Loucy (cell line): ENCODE results near the gene GNLY.

Source experiments
- H2AFZ ChIP-seq: fragments of 200-600 bp; sonication (generic); 2 replicates; pipeline ENCODE4 v1.6.0; 2016; ENCODE audit warnings: antibody characterized with exemption, mild to moderate bottlenecking, low read length, moderate library complexity
- H3F3A ChIP-seq: fragments of 200-600 bp; 2 replicates; pipeline ENCODE4 v1.6.0; 2016; ENCODE audit warnings: antibody characterized with exemption, low read depth, mild to moderate bottlenecking
- H3K27me3 ChIP-seq: fragments of 200-600 bp; sonication (generic); 2 replicates; pipeline ENCODE4 v1.6.1; 2014; ENCODE audit warnings: low read length, mild to moderate bottlenecking; ENCODE audit not compliant: insufficient read depth, poor library complexity, severe bottlenecking
- H3K36me3 ChIP-seq: fragments of 200-600 bp; sonication (generic); 2 replicates; pipeline ENCODE4 v1.6.1; 2016; ENCODE audit warnings: low read length; ENCODE audit not compliant: insufficient read depth
- H3K4me1 ChIP-seq: fragments of 200-600 bp; sonication (generic); 2 replicates; pipeline ENCODE4 v1.5.1; 2014; ENCODE audit warnings: low read length, mild to moderate bottlenecking; ENCODE audit not compliant: insufficient read depth, poor library complexity, severe bottlenecking
- H3K4me2 ChIP-seq: fragments of 200-600 bp; sonication (generic); 2 replicates; pipeline ENCODE4 v1.6.0; 2014; ENCODE audit warnings: antibody characterized with exemption, low read length, low read depth, mild to moderate bottlenecking; ENCODE audit not compliant: poor library complexity, severe bottlenecking
- H3K4me3 ChIP-seq: fragments of 200-600 bp; sonication (generic); 2 replicates; pipeline ENCODE4 v1.5.1; 2014; ENCODE audit warnings: low read length, mild to moderate bottlenecking, mixed read lengths; ENCODE audit not compliant: poor library complexity, severe bottlenecking
- H3K79me2 ChIP-seq: fragments of 200-600 bp; sonication (generic); 2 replicates; pipeline ENCODE4 v1.6.1; 2014; ENCODE audit warnings: low read length; ENCODE audit not compliant: insufficient read depth
- H3K9ac ChIP-seq: fragments of 200-600 bp; sonication (generic); 2 replicates; pipeline ENCODE4 v1.6.0; 2014; ENCODE audit warnings: mild to moderate bottlenecking, low read depth, low read length, moderate library complexity; ENCODE audit not compliant: poor library complexity, severe bottlenecking
- H3K9me2 ChIP-seq: fragments of 200-600 bp; sonication (generic); replicated peaks from 2 replicates; pipeline ENCODE4 v1.6.1; 2016; ENCODE audit warnings: low read depth, low read length, mixed read lengths
- H3K9me3 ChIP-seq: fragments of 200-600 bp; sonication (generic); 2 replicates; pipeline ENCODE4 v1.6.1; 2014; ENCODE audit warnings: mild to moderate bottlenecking, antibody characterized with exemption, low read length, low read depth; ENCODE audit not compliant: insufficient read depth
- H4K20me1 ChIP-seq: fragments of 200-600 bp; sonication (generic); 2 replicates; pipeline ENCODE4 v1.6.0; 2014; ENCODE audit warnings: antibody characterized with exemption, low read length, mild to moderate bottlenecking; ENCODE audit not compliant: insufficient read depth, poor library complexity, severe bottlenecking
- EZH2phosphoT487 ChIP-seq: fragments of 200-600 bp; IDR thresholded peaks from 2 replicates; pipeline ENCODE4 v1.6.1; 2018; ENCODE audit warnings: antibody characterized with exemption, mild to moderate bottlenecking, moderate library complexity, borderline replicate concordance
- TF ChIP-seq, protein P1 (sequence below): fragments of 200-600 bp; sonication (generic); conservative IDR thresholded peaks from 2 replicates; pipeline ENCODE4 v1.5.1; 2014; ENCODE audit warnings: mild to moderate bottlenecking, antibody characterized with exemption, low read length

The GNLY gene

DNA sequence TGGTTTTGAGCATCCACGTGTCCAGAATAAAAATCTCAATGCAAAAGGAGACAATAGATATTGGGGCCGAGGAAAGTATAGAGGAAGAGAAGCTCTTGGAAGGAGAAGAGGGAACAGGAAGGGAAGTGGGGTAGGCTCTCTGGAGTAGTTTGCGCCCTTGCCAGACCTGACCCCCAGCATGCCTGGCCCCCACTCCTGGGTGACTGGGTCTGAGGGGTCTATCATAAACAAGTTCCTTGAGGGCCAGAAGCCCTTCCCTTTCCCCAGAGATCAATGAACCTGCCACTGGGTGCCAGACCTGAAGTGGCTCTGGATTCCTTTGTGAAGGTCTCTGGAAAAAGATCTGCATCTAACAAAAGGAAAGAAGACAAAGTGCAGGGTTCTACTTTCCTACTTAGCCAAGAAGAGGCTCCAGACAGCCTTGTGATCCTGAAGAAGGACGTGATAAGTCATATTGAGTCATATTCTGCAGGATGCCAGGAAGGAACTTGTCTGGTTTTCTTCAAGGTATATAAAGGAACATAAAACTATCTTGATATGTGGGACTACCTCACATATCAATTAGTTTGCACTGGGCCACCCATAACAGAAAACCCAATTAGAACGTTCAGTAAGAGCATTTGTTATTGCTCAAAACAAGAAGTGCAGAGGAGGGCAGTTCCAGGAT is 40.9 kb downstream of the GNLY start:
- Histone ChIP-seq H2AFZ (no peak overlapping the region), H3K9me2 (no peaks in the 10 kb centered on the region), H3K4me2 (no peak overlapping the region), H3K36me3 (no peaks in the 10 kb centered on the region), H3K79me2 (no peaks in the 10 kb centered on the region), H3K4me3 (no peak overlapping the region), H3K4me1 (no peaks in the 10 kb centered on the region), H3K9me3 (no peaks in the 10 kb centered on the region), H4K20me1 (no peaks in the 10 kb centered on the region), H3F3A (no peaks in the 10 kb centered on the region), H3K9ac (no peak overlapping the region), H3K27me3 (peaks cover 3% of the 10 kb centered on the region)
- no peak for TF ChIP-seq EZH2phosphoT487
- TF ChIP-seq, protein P1, sequence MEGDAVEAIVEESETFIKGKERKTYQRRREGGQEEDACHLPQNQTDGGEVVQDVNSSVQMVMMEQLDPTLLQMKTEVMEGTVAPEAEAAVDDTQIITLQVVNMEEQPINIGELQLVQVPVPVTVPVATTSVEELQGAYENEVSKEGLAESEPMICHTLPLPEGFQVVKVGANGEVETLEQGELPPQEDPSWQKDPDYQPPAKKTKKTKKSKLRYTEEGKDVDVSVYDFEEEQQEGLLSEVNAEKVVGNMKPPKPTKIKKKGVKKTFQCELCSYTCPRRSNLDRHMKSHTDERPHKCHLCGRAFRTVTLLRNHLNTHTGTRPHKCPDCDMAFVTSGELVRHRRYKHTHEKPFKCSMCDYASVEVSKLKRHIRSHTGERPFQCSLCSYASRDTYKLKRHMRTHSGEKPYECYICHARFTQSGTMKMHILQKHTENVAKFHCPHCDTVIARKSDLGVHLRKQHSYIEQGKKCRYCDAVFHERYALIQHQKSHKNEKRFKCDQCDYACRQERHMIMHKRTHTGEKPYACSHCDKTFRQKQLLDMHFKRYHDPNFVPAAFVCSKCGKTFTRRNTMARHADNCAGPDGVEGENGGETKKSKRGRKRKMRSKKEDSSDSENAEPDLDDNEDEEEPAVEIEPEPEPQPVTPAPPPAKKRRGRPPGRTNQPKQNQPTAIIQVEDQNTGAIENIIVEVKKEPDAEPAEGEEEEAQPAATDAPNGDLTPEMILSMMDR = no peak

- Histone ChIP-seq H3K4me2 (no peak overlapping the region), H3K4me1 (no peaks in the 10 kb centered on the region), H3F3A (no peaks in the 10 kb centered on the region), H2AFZ (no peak overlapping the region), H3K9ac (no peak overlapping the region), H3K27me3 (peaks cover 3% of the 10 kb centered on the region), H3K4me3 (no peak overlapping the region), H4K20me1 (no peaks in the 10 kb centered on the region), H3K9me3 (no peaks in the 10 kb centered on the region), H3K9me2 (no peaks in the 10 kb centered on the region), H3K79me2 (no peaks in the 10 kb centered on the region), H3K36me3 (no peaks in the 10 kb centered on the region)
- TF ChIP-seq, protein P1 = no peak
- TF ChIP-seq EZH2phosphoT487 = no peak
Measured at GRCh38 chr2:85735691-85736090, 41.5 kb downstream of the GNLY start.

GRCh38 chr2:85736456-85737355 is 42.5 kb downstream of the GNLY start:
- Histone ChIP-seq H3K27me3 (peaks cover 3% of the 10 kb centered on the region), H3K4me2 (no peak overlapping the region), H3K4me3 (no peak overlapping the region)

More at GRCh38 chr2:85736456-85737355, 42.5 kb downstream of the GNLY start:
- Histone ChIP-seq H2AFZ (no peak overlapping the region), H3K79me2 (no peaks in the 10 kb centered on the region), H3F3A (no peaks in the 10 kb centered on the region), H3K9me3 (no peaks in the 10 kb centered on the region), H3K9ac (no peak overlapping the region), H4K20me1 (no peaks in the 10 kb centered on the region), H3K4me1 (no peaks in the 10 kb centered on the region), H3K9me2 (no peaks in the 10 kb centered on the region), H3K36me3 (no peaks in the 10 kb centered on the region)
- TF ChIP-seq EZH2phosphoT487 = no peak
- TF ChIP-seq, protein P1 = no peak
